ENCODE measurements around the gene MCU.
"Not testable (repeated sequence)": the region's sequence is repeated elsewhere in the genome, so short reads cannot be mapped to it uniquely, and the experiment has no call there.

DNA sequence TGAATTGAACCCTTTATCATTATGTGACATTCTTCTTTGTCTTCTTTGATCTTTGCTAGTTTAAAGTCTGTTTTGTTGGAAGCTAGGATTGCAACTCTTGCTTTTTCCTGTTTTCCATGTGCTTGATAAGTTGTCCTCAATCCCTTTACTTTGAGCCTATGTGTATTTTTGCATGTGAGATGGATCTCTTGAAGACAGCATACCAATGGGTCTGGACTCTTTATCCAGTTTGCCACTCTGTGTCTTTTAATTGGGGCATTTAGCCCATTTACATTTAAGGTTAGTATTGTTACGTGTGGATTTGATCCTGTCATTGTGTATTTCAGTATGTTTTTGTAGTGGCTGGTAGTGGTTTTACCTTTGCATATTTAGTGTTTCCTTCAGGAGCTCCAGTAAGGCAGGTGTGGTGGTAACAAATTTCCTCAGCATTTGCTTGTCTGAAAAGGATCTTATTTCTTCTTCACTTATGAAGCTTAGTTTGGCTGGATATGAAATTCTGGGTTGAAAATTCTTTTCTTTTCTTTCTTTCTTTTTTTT, 229.3 kb downstream of the MCU start:
- TF ChIP-seq FOXA1 (IDR thresholded peaks at IDR 0.05); ARNT (IDR thresholded peaks at IDR 0.05); HDGF (IDR thresholded peaks at IDR 0.05; ENCODE audit: borderline replicate concordance): not testable (repeated sequence)

All from HEK293T (cell line).